ENCODE results near the gene NPTX1. TPM values are rescaled to one million over a fixed set of nuclear protein-coding genes. Genes with fewer than 3 reads are reported as not detected.
A peak's percentile ranks its signal among the peaks of the same experiment; 100 is the strongest.

Gene NPTX1
- total RNA-seq, 1 experiment from 2014 or later, result 0.11 TPM

GRCh38 chr17:80460429-80460834, 16.0 kb downstream of the NPTX1 start:
- DNase-seq (ENCODE audit: low read depth), result no peak

- no peak for DNase-seq (ENCODE audit: low read depth)
These were observed 17.2 kb downstream of the NPTX1 start for GRCh38 chr17:80459234-80459633.

GRCh38 chr17:80458016-80458415, 18.4 kb downstream of the NPTX1 start:
- DNase-seq (ENCODE audit: low read depth), result no peak

GRCh38 chr17:80457236-80457856, 19.1 kb downstream of the NPTX1 start:
- no peak for DNase-seq (ENCODE audit: low read depth)

GRCh38 chr17:80456465-80457235, 19.8 kb downstream of the NPTX1 start:
- no peak for DNase-seq (ENCODE audit: low read depth)

- DNase-seq (ENCODE audit: low read depth), result no peak
These were observed 20.6 kb downstream of the NPTX1 start for GRCh38 chr17:80455784-80456183.

- DNase-seq (ENCODE audit: low read depth), result peak; percentile 50
These were observed 21.1 kb downstream of the NPTX1 start for GRCh38 chr17:80455336-80455710.

- peak; percentile 97 for DNase-seq (ENCODE audit: low read depth)
These were observed 21.7 kb downstream of the NPTX1 start for GRCh38 chr17:80454557-80455335.

- DNase-seq (ENCODE audit: low read depth), result no peak
These were observed 22.3 kb downstream of the NPTX1 start for GRCh38 chr17:80453998-80454556.

GRCh38 chr17:80453126-80453997, 23.0 kb downstream of the NPTX1 start:
- no peak for DNase-seq (ENCODE audit: low read depth)

GRCh38 chr17:80452173-80452915, 24.1 kb downstream of the NPTX1 start:
- no peak for DNase-seq (ENCODE audit: low read depth)

- DNase-seq (ENCODE audit: low read depth), result no peak
These were observed 25.2 kb downstream of the NPTX1 start for GRCh38 chr17:80451104-80451775.

GRCh38 chr17:80449930-80450576, 26.4 kb downstream of the NPTX1 start:
- no peak for DNase-seq (ENCODE audit: low read depth)

GRCh38 chr17:80449194-80449929, 27.0 kb downstream of the NPTX1 start:
- no peak for DNase-seq (ENCODE audit: low read depth)

- no peak for DNase-seq (ENCODE audit: low read depth)
These were observed 28.6 kb downstream of the NPTX1 start for GRCh38 chr17:80447790-80448189.

GRCh38 chr17:80446645-80447405, 29.6 kb downstream of the NPTX1 start:
- DNase-seq (ENCODE audit: low read depth), result no peak

- DNase-seq (ENCODE audit: low read depth), result no peak
These were observed 30.7 kb downstream of the NPTX1 start for GRCh38 chr17:80445726-80446110.
